IMR-90 (cell line): ENCODE measurements around the gene GPR89B.
"Not testable (repeated sequence)": the region's sequence is repeated elsewhere in the genome, so short reads cannot be mapped to it uniquely, and the experiment has no call there.

Experiments
- CEBPB ChIP-seq: IDR thresholded peaks from 2 replicates; pipeline ENCODE4 v1.6.1; 2012; ENCODE audit warnings: low read depth, low read length, improper control_type of control experiment
- CTCF ChIP-seq: conservative IDR thresholded peaks from 2 replicates; pipeline ENCODE4 v1.5.1; 2012; ENCODE audit warnings: mild to moderate bottlenecking, low read depth, low read length, improper control_type of control experiment
- MXI1 ChIP-seq: IDR thresholded peaks from 2 replicates; pipeline ENCODE4 v1.6.1; 2012; ENCODE audit warnings: low read depth, mild to moderate bottlenecking, low read length, moderate library complexity, borderline replicate concordance
- POLR2A ChIP-seq: IDR thresholded peaks from 2 replicates; pipeline ENCODE4 v1.6.1; 2012; ENCODE audit warnings: mild to moderate bottlenecking, low read depth, low read length
- SMC3 ChIP-seq: fragments of 150-350 bp; IDR thresholded peaks from 2 replicates; pipeline ENCODE4 v1.6.1; 2016; ENCODE audit warnings: low read depth, mild to moderate bottlenecking, antibody characterized with exemption, low read length, moderate library complexity
- TF ChIP-seq, protein P1 (sequence below): fragments of 150-350 bp; IDR thresholded peaks from 2 replicates; pipeline ENCODE4 v1.6.1; 2017; ENCODE audit warnings: mild to moderate bottlenecking, antibody characterized with exemption, low read length, low read depth

- not testable (repeated sequence) for TF ChIP-seq CTCF, MXI1, SMC3, POLR2A, CEBPB
- TF ChIP-seq, protein P1, sequence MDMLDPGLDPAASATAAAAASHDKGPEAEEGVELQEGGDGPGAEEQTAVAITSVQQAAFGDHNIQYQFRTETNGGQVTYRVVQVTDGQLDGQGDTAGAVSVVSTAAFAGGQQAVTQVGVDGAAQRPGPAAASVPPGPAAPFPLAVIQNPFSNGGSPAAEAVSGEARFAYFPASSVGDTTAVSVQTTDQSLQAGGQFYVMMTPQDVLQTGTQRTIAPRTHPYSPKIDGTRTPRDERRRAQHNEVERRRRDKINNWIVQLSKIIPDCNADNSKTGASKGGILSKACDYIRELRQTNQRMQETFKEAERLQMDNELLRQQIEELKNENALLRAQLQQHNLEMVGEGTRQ: not testable (repeated sequence)
Measured at GRCh38 chr1:147942563-147942962, 14.3 kb downstream of the GPR89B start.
